K562 (cell line): Measurements from ENCODE around the gene LILRB3. TPM values are rescaled to one million over a fixed set of nuclear protein-coding genes. Genes with fewer than 3 reads are reported as not detected.

ENCODE experiments used
- BRD4 ChIP-seq: fragments of 200-600 bp; sonication (generic); IDR thresholded peaks from 2 replicates; pipeline ENCODE4 v1.6.1; 2017; ENCODE audit warnings: inconsistent platforms
- DEAF1 ChIP-seq: fragments of 450-650 bp; formaldehyde crosslinking; IDR thresholded peaks from 2 replicates; pipeline ENCODE4 v1.4.0; 2020; ENCODE audit warnings: mild to moderate bottlenecking, moderate library complexity
- ESRRA ChIP-seq: fragments of 450-650 bp; IDR thresholded peaks from 2 replicates; pipeline ENCODE4 v1.6.1; 2014; ENCODE audit warnings: low read depth, mild to moderate bottlenecking, moderate library complexity, borderline replicate concordance
- ETS2 ChIP-seq: IDR thresholded peaks from 2 replicates; pipeline ENCODE4 v1.6.1; 2016; ENCODE audit warnings: borderline replicate concordance, missing genetic modification characterization, mild to moderate bottlenecking, moderate library complexity, missing compliant biosample characterization; ENCODE audit not compliant: poor library complexity, severe bottlenecking
- HNRNPL ChIP-seq: fragments of 200-400 bp; formaldehyde crosslinking; IDR thresholded peaks from 2 replicates; pipeline ENCODE4 v1.6.1; 2017; ENCODE audit warnings: low read depth, mild to moderate bottlenecking, low read length
- NFE2L1 ChIP-seq: fragments of 450-650 bp; IDR thresholded peaks from 2 replicates; pipeline ENCODE4 v1.6.1; 2016; ENCODE audit warnings: missing genetic modification characterization, low read depth, mild to moderate bottlenecking, missing compliant biosample characterization, moderate library complexity, borderline replicate concordance
- PHB2 ChIP-seq: fragments of 450-650 bp; IDR thresholded peaks from 2 replicates; pipeline ENCODE4 v1.6.1; 2017; ENCODE audit warnings: low read depth
- PHF8 ChIP-seq: fragments of 200-600 bp; sonication (generic); IDR thresholded peaks from 2 replicates; pipeline ENCODE4 v1.6.1; 2012; ENCODE audit warnings: mixed run types, mild to moderate bottlenecking, inconsistent platforms, low read length, moderate library complexity, borderline replicate concordance
- RERE ChIP-seq: sonication (generic); formaldehyde crosslinking; IDR thresholded peaks from 2 replicates; pipeline ENCODE4 v1.8.0; 2023; ENCODE audit warnings: missing genetic modification reagents, mild to moderate bottlenecking, borderline replicate concordance
- SPI1 ChIP-seq: IDR thresholded peaks from 2 replicates; pipeline ENCODE4 v1.6.1; 2011; ENCODE audit warnings: low read depth, low read length, control low read depth, borderline replicate concordance
- TAF9B ChIP-seq: fragments of 450-650 bp; IDR thresholded peaks from 2 replicates; pipeline ENCODE4 v1.6.1; 2018; ENCODE audit warnings: mild to moderate bottlenecking; ENCODE audit not compliant: partially characterized antibody
- TEAD1 ChIP-seq, 2 experiments: fragments of 450-650 bp in 1 of 2; sonication (generic) in 1 of 2; formaldehyde crosslinking; IDR thresholded peaks; 2 replicates each; pipeline versions ENCODE4 v1.4.0 to v1.8.0; 2020 to 2022; ENCODE audit warnings: mild to moderate bottlenecking in 2 of 2, missing genetic modification reagents in 1 of 2
- TRIM28 ChIP-seq: fragments of 450-650 bp; IDR thresholded peaks from 2 replicates; pipeline ENCODE4 v1.6.1; 2017
- ZBTB2 ChIP-seq: fragments of 450-650 bp; IDR thresholded peaks from 2 replicates; pipeline ENCODE4 v1.6.1; 2016; ENCODE audit warnings: antibody characterized with exemption
- ZFX ChIP-seq: sonication (generic); formaldehyde crosslinking; IDR thresholded peaks from 2 replicates; pipeline ENCODE4 v1.8.0; 2022; ENCODE audit warnings: mild to moderate bottlenecking, missing genetic modification reagents, moderate library complexity
- polyA plus RNA-seq, 8 experiments: library from polyadenylated mRNA; depleted of rRNA in 4 of 8; stranded (reverse) in 5 of 8; unstranded in 3 of 8; fragments of >200 nt; fragmentation: Nextera tagmentation in 2 of 8; fragmentation: Illumina TruSeq in 1 of 8; extraction: Ambion mirVana in 2 of 8; extraction: Trizol in 1 of 8; gene quantifications; 2 replicates each; pipeline versions ENCODE4 v1.2.1 to v1.2.3, GENCODE V29; 2011 to 2014; ENCODE audit warnings: inconsistent platforms in 1 of 8, missing spikeins in 1 of 8
- total RNA-seq, 7 experiments: library from RNA; depleted of rRNA in 6 of 7; stranded (reverse); fragments of >200 nt in 6 of 7; fragmentation: Illumina TruSeq in 2 of 7; extraction: Trizol in 2 of 7; gene quantifications; 2 replicates each; pipeline versions ENCODE4 v1.2.1 to v1.2.3, GENCODE V29; 2011 to 2021; ENCODE audit warnings: low replicate concordance in 1 of 7
- TF ChIP-seq, protein P1 (sequence below): fragments of 450-650 bp; formaldehyde crosslinking; IDR thresholded peaks from 2 replicates; pipeline ENCODE4 v1.4.0; 2020; ENCODE audit warnings: mild to moderate bottlenecking
- TF ChIP-seq, protein P2 (sequence below): sonication (generic); formaldehyde crosslinking; IDR thresholded peaks from 2 replicates; pipeline ENCODE4 v1.8.1; 2022; ENCODE audit warnings: missing genetic modification reagents

The LILRB3 gene
- total and polyA plus RNA-seq, 9 of the 15 experiments (the other 6 are each of a cell fraction or from before 2014, with no cell fraction given): 0.01 to 0.09 TPM; not detected in 7

GRCh38 chr19:54188215-54188871, 34.5 kb downstream of the LILRB3 start (continued):
- TF ChIP-seq DEAF1 (CRISPR knock-in tag) (peak; percentile 40; the same call in 1 of the 2 replicates), BRD4 (no peak), ETS2 (no peak), NFE2L1 (tag) (no peak), TRIM28 (no peak), TAF9B (no peak), RERE (CRISPR knock-in tag) (no peak), TEAD1 (CRISPR knock-in tag; IDR thresholded peaks at IDR 0.05) (no peak), PHF8 (no peak), SPI1 (peak; percentile 94), ESRRA (no peak), ZFX (peak; percentile 53), ZBTB2 (peak; percentile 67; the same call in 1 of the 2 replicates), PHB2 (no peak), HNRNPL (no peak)
- TF ChIP-seq, protein P1, sequence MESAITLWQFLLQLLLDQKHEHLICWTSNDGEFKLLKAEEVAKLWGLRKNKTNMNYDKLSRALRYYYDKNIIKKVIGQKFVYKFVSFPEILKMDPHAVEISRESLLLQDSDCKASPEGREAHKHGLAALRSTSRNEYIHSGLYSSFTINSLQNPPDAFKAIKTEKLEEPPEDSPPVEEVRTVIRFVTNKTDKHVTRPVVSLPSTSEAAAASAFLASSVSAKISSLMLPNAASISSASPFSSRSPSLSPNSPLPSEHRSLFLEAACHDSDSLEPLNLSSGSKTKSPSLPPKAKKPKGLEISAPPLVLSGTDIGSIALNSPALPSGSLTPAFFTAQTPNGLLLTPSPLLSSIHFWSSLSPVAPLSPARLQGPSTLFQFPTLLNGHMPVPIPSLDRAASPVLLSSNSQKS: no peak
- TF ChIP-seq, protein P2, sequence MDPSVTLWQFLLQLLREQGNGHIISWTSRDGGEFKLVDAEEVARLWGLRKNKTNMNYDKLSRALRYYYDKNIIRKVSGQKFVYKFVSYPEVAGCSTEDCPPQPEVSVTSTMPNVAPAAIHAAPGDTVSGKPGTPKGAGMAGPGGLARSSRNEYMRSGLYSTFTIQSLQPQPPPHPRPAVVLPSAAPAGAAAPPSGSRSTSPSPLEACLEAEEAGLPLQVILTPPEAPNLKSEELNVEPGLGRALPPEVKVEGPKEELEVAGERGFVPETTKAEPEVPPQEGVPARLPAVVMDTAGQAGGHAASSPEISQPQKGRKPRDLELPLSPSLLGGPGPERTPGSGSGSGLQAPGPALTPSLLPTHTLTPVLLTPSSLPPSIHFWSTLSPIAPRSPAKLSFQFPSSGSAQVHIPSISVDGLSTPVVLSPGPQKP: no peak
